ENCODE measurements around the gene HMG20B.
A peak's percentile ranks its signal among the peaks of the same experiment; 100 is the strongest.
"Not testable (repeated sequence)": the region's sequence is repeated elsewhere in the genome, so short reads cannot be mapped to it uniquely, and the experiment has no call there.

HMG20B gene

DNA sequence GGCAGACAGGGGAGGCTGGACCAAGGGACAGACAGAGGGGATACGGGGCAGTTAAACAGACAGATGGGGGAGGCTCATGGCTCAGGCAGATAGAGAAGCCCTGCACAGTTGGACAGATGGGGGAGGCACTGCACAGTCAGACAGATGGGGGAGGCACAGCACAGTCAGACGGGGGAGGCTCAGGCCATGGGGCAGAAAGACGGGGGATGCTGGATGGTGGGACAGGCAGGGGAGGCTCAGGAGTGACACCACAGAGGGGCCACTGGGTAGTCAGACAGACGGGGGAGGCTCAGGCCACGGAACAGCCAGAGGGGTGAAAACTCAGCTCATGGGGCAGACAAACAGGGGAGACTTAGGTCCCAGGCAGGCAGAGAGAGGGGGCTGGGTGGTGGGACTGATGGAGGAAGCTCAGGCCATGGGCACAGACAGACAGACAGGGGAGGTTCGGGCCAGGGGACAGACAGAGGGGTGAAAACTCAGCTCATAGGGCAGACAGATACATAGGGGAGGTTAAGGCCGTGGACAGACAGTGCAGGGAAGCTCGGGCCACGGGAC lies 16.2 kb upstream of the HMG20B start:
- DNase-seq (ENCODE audit: low read depth in 2 of 2) = no peak

GRCh38 chr19:3556978-3557460 lies 15.7 kb upstream of the HMG20B start:
- DNase-seq (ENCODE audit: low read depth in 2 of 2) = peak; percentile 46 to 50

DNA sequence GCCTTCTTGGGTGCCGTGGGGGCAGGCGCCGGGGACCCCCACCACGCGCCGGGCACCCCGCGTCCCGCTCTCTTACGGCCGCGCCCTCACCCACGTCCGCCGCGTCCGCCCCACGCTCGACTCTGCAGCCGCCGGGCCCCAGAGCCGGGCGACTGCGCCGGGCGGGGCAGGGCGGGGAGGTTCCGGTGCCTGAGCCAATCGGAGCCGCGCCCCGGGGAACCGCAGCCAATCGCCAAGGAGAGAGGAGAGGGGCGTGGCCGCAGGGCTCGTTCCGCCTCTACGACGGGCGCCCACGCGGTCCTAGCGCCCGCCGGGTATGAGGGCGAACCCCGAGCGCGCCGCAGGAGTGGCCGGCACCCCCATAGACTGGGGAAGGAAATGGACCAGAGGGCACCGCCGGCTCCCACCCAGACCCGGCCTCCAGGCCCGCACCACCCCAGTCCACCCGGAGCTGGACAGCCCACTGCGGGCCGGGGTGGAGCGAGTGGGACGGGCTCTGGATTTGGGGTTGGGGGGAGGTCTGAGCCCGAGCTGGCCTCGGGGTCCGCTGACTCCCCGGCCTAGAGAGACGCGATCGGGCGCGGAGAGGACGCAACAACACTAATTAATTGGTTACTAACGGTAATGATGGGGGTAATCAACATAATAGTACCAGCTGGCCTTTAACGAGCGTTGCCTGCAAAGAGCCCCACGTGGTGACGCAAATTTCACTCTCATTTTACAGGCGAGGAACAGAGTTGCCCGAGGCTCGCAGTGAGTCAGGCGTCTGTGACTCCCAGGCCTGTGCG lies 15.1 kb upstream of the HMG20B start, which contains the start of gene MFSD12:
Gene MFSD12 (minus strand): TSS at position 126 of the 788 bp plus-strand sequence. CDS start 183 bp downstream, outside the sequence.
- DNase-seq (ENCODE audit: low read depth in 2 of 2) = peak; percentile 94 to 95

GRCh38 chr19:3563709-3564524 lies 8.8 kb upstream of the HMG20B start:
- no peak for DNase-seq (ENCODE audit: low read depth in 2 of 2)

DNA sequence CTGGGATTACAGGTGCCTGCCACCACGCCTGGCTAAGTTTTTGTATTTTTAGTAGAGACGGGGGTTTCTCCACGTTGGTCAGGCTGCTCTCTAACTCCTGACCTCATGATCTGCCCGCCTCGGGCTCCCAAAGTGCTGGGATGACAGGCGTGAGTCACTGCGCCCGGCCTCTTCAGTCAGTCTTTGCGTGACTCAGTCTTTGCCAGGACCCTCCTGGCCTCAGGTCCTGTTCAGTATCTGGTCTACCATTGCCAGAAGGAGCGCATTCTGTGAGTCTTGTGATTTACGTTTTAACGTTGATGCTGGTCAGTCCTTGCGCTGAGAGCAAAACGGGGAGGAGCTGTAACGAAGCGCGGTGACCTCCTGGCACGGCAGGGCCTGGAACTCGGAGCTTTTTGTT lies 7.6 kb upstream of the HMG20B start:
- DNase-seq (ENCODE audit: low read depth in 2 of 2) = no peak

DNA sequence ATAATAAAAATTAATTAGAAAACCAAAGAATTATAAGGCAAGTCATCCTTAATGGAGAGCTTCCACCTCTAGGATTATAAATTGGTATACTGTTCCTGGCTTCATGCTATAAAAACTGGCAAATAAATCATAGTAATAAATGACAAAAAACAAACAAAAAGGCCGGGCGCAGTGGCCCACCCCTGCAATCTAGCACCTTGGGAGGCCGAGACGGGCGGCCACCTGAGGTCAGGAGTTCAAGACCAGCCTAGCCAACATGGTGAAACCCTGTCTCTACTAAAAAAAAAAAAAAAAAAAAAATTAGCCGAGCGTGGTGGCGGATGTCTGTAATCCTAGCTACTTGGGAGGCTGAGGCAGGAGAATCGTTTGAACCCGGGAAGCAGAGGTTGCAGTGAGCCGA lies 2.7 kb upstream of the HMG20B start:
- not testable (repeated sequence) for DNase-seq (ENCODE audit: low read depth in 2 of 2)

GRCh38 chr19:3570606-3571011 lies 2.1 kb upstream of the HMG20B start:
- DNase-seq (ENCODE audit: low read depth in 2 of 2) = no peak

- peak; percentile 98 to 99 for DNase-seq (ENCODE audit: low read depth in 2 of 2)
Observed at GRCh38 chr19:3572132-3572854, 451 bp upstream of the HMG20B start.

GRCh38 chr19:3573162-3573857 lies 566 bp downstream of the HMG20B start:
- no peak for DNase-seq (ENCODE audit: low read depth in 2 of 2)

GRCh38 chr19:3573858-3574637 lies 1.3 kb downstream of the HMG20B start:
- peak; percentile 69 to 89 for DNase-seq (ENCODE audit: low read depth in 2 of 2)

DNA sequence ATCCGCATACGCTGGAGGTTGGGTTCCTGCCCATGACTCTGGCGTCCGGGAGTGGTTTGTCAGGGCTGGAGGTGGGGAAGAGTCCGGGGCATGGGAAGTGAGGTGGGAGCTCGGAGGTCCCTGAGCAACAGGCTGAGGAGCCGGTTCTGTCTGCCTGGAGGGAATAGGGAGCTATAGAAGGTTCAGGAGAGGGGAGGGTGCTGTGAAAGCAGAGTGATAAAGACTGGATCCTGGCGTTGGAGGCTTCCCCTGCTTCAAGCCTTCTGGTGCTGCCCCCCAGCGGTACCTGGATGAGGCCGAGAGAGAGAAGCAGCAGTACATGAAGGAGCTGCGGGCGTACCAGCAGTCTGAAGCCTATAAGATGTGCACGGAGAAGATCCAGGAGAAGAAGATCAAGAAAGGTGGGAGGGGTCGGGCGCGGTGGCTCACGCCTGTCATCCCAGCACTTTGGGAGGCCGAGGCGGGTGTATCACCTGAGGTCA lies 2.6 kb downstream of the HMG20B start:
- no peak for DNase-seq (ENCODE audit: low read depth in 2 of 2)

DNA sequence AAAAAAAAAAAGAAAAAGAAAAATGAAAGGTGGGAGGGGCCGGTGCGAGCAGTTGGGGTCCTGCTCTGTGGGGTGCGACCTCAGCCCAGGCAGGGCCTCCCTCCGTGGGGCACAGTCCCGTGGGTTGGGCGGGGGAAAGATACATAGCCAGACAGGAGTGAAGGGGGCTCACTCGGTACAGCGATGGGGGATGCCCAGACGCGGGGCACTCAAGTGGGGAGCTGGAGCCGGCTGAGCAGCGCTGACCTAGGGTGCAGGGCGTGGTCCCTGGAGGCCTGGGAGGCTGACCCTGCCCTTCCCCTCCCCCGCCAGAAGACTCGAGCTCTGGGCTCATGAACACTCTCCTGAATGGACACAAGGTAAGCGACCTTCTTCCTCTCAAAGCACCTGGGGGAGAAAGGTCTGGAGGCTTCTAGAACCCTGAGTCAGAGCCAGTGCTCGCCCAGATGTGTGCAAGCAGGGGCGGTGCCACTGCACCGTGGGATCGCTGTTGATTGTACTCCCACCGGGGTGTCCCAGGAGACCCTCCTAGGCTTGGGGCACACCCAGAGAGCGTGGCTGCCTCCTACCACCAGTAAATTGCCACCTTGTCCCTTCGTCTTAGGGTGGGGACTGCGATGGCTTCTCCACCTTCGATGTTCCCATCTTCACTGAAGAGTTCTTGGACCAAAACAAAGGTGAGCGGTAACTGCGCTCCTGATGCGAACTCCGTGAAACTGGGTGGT lies 3.4 kb downstream of the HMG20B start:
- DNase-seq (ENCODE audit: low read depth in 2 of 2) = no peak

GRCh38 chr19:3576696-3577443 lies 4.1 kb downstream of the HMG20B start:
- no peak for DNase-seq (ENCODE audit: low read depth in 2 of 2)

- no peak for DNase-seq (ENCODE audit: low read depth in 2 of 2)
Observed at GRCh38 chr19:3577723-3578344, 5.1 kb downstream of the HMG20B start.

DNA sequence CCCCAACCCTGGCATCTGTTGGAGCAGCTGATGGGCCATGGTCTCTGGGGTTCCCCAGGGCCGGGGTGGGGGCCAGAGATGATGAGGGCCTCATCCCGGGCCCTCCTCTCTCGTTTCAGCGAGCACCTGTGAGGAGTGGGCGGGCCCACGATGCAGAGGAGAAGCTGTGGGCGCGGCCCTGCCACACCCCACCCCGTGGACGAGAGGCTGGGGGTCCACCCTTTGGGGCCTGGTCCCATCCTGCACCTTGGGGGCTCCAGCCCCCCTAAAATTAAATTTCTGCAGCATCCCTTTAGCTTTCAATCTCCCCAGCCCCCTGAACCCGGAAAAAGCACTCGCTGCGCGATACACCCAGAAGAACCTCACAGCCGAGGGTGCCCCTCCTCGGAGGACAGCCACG lies 5.6 kb downstream of the HMG20B start:
- no peak for DNase-seq (ENCODE audit: low read depth in 2 of 2)

- DNase-seq (ENCODE audit: low read depth in 2 of 2) = no peak
Observed at GRCh38 chr19:3580156-3580934, 7.6 kb downstream of the HMG20B start.

GRCh38 chr19:3581792-3582191 lies 9.0 kb downstream of the HMG20B start:
- DNase-seq (ENCODE audit: low read depth in 2 of 2) = not testable (repeated sequence)

Measured in activated CD4-positive, alpha-beta T cell treated with anti-CD3 and anti-CD28 coated beads for 24 hours (primary cell).